Spinal cord (tissue), 10 donors: ENCODE results near the gene GREB1L. TPM values are rescaled to one million over a fixed set of nuclear protein-coding genes. Genes with fewer than 3 reads are reported as not detected.

Experiments
- DNase-seq, 6 donors: peaks; one replicate each; pipeline versions ENCODE4 v3.0.0 to v3.0.0-alpha.2; 2013 to 2015; ENCODE audit warnings: low spot score in 6 of 6, low read depth in 4 of 6
- H3K27ac ChIP-seq: one replicate; pipeline ENCODE4 v1.5.1; 2013; ENCODE audit warnings: low read depth, low read length, control low read depth
- H3K27me3 ChIP-seq: one replicate; pipeline ENCODE4 v1.6.1; 2013; ENCODE audit warnings: low read length; ENCODE audit not compliant: control insufficient read depth, insufficient read depth
- H3K36me3 ChIP-seq: one replicate; pipeline ENCODE4 v1.6.1; 2013; ENCODE audit warnings: low read length; ENCODE audit not compliant: control insufficient read depth, insufficient read depth
- H3K4me1 ChIP-seq: one replicate; pipeline ENCODE4 v1.6.1; 2013; ENCODE audit warnings: low read length; ENCODE audit not compliant: control insufficient read depth, insufficient read depth
- H3K4me3 ChIP-seq: one replicate; pipeline ENCODE4 v1.5.1; 2013; ENCODE audit warnings: low read depth, low read length, control low read depth
- H3K9me3 ChIP-seq: one replicate; pipeline ENCODE4 v1.6.1; 2013; ENCODE audit warnings: low read length; ENCODE audit not compliant: control insufficient read depth, insufficient read depth
- WGBS: methylation state at CpG from one replicate; pipeline ENCODE4 v1.1.5; 2013; ENCODE audit warnings: missing lambda C conversion rate; ENCODE audit not compliant: insufficient coverage; 5-methylcytosine and 5-hydroxymethylcytosine counted together
- polyA plus RNA-seq, 2 donors: library from polyadenylated mRNA; unstranded; fragments of 120-200 nt; gene quantifications; one replicate each; pipeline ENCODE4 v1.2.1, GENCODE V29; 2013; ENCODE audit not compliant: insufficient read length in 2 of 2
- total RNA-seq, 2 donors: library from RNA; depleted of rRNA in 1 of 2; stranded (reverse); fragments of 120-200 nt in 1 of 2; fragments of >200 nt in 1 of 2; gene quantifications; one replicate each; pipeline versions ENCODE4 v1.2.3 to v1.2.4, GENCODE V29; 2013 to 2014
- donor health status: healthy.

Gene GREB1L
- total and polyA plus RNA-seq, 4 donors: 4.6 to 13.8 (median 6.5) TPM

- no peak for DNase-seq
- H3K9me3 ChIP-seq: no peaks in the 10 kb centered on the region
- H3K4me1 ChIP-seq: peaks cover 4% of the 10 kb centered on the region
- no peak overlapping the region for H3K4me3 ChIP-seq
- H3K27me3 ChIP-seq: no peaks in the 10 kb centered on the region
- WGBS: 100% methylated on average over 3 of the region's 5 CpGs
- H3K27ac ChIP-seq: no peak overlapping the region
- H3K36me3 ChIP-seq: peaks cover under 1% of the 10 kb centered on the region
Observed at GRCh38 chr18:21456428-21457178, 214.6 kb downstream of the GREB1L start.

DNA sequence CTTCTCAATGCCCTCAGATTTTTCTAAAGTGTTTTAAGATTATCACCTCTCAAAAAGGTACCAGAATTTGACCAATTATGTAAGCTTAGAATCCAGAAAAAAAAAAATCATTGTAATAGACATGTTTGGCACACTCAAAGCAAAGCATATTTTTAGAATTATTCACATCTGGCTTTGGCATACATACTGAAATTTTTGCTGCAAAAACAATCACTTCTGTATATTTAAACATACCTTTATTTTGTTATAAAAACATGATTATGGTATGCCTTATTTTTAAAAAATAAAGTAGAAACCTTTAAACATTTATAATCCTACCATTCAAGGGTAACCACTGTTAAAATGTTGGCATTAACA is 215.1 kb downstream of the GREB1L start:
- Histone ChIP-seq H3K9me3 (no peaks in the 10 kb centered on the region), H3K36me3 (no peaks in the 10 kb centered on the region), H3K4me1 (peaks cover 4% of the 10 kb centered on the region), H3K27me3 (no peaks in the 10 kb centered on the region), H3K4me3 (no peak overlapping the region), H3K27ac (no peak overlapping the region)
- DNase-seq: no peak

DNA sequence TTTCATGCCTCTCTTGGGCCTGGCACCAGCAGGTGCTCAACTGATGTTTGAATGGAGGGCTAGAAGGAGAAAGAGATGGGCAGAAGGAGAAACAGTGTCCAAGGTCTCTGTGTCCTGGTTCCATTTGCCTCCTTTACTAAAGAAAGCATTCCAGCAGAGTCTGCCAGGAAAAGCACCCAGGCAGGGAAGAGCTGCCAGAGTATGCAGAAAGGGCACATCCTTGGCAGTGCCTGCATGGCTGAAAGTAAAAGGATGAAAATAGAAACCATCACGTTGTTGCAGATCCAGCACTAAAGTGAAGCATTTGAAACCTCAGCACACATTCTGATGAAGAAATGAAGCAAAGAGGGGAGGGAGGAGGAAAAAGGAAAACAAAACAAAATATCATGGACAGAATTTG is 216.3 kb downstream of the GREB1L start:
- H3K9me3 ChIP-seq: no peaks in the 10 kb centered on the region
- H3K4me1 ChIP-seq: peaks cover 4% of the 10 kb centered on the region
- no peaks in the 10 kb centered on the region for H3K27me3 ChIP-seq
- peak in 2 of 6 donors; percentile 19 to 73 for DNase-seq
- no peak overlapping the region for H3K4me3 ChIP-seq
- no CpG with 5 or more reads among the region's 1 CpG for WGBS
- H3K27ac ChIP-seq: no peak overlapping the region
- H3K36me3 ChIP-seq: no peaks in the 10 kb centered on the region

DNA sequence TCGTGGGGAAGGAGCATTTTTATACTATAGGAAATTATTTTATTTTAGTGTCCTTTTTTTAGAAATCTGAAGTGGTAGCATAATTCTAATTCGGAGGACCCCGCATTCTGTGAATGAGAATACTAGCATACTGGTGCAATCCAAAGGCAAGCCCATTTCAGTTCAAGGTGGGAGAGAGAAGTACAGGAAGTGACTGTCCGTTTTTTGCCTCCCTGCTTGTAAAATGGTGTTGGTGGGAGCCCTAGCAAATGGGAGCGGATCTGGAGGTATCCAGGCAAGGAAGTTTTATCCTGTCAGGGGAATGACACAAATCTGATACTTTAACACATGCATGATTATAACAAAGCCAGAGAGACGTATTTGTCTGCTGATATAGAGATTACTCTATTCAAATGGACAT is 216.8 kb downstream of the GREB1L start:
- H3K4me1 ChIP-seq: peaks cover 4% of the 10 kb centered on the region
- no peak overlapping the region for H3K4me3 ChIP-seq
- no peak overlapping the region for H3K27ac ChIP-seq
- H3K36me3 ChIP-seq: no peaks in the 10 kb centered on the region
- DNase-seq: no peak
- no peaks in the 10 kb centered on the region for H3K27me3 ChIP-seq
- H3K9me3 ChIP-seq: no peaks in the 10 kb centered on the region
- 74% methylated on average over 2 of the region's 6 CpGs for WGBS

DNA sequence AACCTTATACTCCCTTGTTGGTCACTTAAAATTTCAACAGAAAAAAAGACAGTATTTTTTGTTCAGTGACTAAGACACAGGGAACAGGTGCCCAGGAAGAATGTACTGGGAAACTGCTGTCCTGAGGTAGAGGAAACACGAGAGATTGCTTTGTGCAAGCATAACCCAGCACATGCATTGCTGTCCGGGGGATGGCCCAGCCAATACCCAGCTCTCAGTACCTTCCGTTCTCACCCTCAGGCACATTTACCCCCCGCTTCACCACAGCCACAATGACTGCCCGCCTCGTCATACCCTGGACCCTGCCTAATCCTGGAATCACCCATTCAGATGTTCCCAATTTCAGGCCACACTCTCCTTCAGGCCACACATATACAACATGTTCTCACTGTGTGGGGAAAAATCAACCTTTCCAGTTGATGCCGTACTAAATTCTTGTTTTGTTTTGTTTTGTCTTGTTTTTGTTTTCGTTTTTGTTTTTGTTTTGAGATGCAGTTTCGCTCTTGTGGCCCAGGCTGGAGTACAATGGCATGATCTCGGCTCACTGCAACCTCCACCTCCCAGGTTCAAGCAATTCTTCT is 217.8 kb downstream of the GREB1L start:
- WGBS: 94% methylated on average over 7 of the region's 10 CpGs
- no peak overlapping the region for H3K27ac ChIP-seq
- no peaks in the 10 kb centered on the region for H3K27me3 ChIP-seq
- H3K9me3 ChIP-seq: no peaks in the 10 kb centered on the region
- H3K4me3 ChIP-seq: no peak overlapping the region
- H3K4me1 ChIP-seq: peaks cover 4% of the 10 kb centered on the region
- no peaks in the 10 kb centered on the region for H3K36me3 ChIP-seq
- DNase-seq: no peak

DNA sequence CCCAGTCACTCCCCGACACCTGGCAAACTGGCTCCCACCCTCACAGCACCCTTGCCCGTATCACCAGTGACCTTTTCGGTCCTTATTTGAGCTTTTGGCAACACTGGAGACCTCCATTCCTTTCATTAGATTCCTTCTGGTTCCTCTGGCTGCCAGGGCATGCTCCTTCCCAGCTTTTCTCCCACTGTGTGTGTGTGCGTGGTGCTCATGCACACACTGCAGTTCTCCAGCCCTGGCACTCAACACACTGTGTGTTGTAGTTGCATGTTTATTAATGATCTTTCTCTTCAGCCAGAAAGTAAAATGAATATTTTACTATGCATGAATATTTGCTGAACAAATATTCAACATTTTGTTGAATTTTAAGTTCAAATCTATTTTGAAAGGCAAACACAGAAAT is 219.4 kb downstream of the GREB1L start:
- peak in 1 of 6 donors; percentile 16 for DNase-seq
- H3K4me3 ChIP-seq: no peak overlapping the region
- no peak overlapping the region for H3K27ac ChIP-seq
- peaks cover 4% of the 10 kb centered on the region for H3K4me1 ChIP-seq
- H3K36me3 ChIP-seq: no peaks in the 10 kb centered on the region
- 74% methylated on average over 3 of the region's 4 CpGs for WGBS
- no peaks in the 10 kb centered on the region for H3K9me3 ChIP-seq
- no peaks in the 10 kb centered on the region for H3K27me3 ChIP-seq

GRCh38 chr18:21463718-21464117 is 221.7 kb downstream of the GREB1L start:
- 94% methylated on average over 2 of the region's 3 CpGs for WGBS
- Histone ChIP-seq H3K4me1 (no peaks in the 10 kb centered on the region), H3K9me3 (no peaks in the 10 kb centered on the region), H3K36me3 (no peaks in the 10 kb centered on the region), H3K27me3 (no peaks in the 10 kb centered on the region), H3K4me3 (no peak overlapping the region), H3K27ac (no peak overlapping the region)
- no peak for DNase-seq

- no peak overlapping the region for H3K4me3 ChIP-seq
- no peak overlapping the region for H3K27ac ChIP-seq
- no peaks in the 10 kb centered on the region for H3K4me1 ChIP-seq
- WGBS: 79% methylated on average over 4 of the region's 4 CpGs
- no peaks in the 10 kb centered on the region for H3K27me3 ChIP-seq
- H3K36me3 ChIP-seq: no peaks in the 10 kb centered on the region
- no peak for DNase-seq
- no peaks in the 10 kb centered on the region for H3K9me3 ChIP-seq
Observed at GRCh38 chr18:21468514-21469164, 226.6 kb downstream of the GREB1L start.

DNA sequence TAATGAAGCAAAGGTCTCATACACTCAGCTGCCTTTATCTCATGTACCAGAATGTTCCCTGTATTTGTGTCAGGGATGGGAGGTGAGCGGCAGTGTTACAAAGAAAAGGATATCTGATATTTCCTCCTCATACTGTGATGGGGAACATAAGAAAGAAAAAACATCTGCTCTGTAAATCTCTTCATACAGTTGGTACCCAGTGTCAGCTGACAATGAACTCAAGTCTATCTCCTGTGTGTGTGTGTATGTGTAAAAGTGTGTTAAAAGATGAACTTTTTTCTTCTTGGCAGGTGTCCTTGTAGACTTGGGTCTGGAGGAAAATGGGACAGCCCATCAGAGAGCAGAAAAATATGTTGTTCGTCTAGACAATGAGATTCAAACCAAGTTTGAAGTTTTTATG is 230.7 kb downstream of the GREB1L start:
- WGBS: 89% methylated on average over 1 of the region's 2 CpGs
- DNase-seq: no peak
- no peaks in the 10 kb centered on the region for H3K9me3 ChIP-seq

DNA sequence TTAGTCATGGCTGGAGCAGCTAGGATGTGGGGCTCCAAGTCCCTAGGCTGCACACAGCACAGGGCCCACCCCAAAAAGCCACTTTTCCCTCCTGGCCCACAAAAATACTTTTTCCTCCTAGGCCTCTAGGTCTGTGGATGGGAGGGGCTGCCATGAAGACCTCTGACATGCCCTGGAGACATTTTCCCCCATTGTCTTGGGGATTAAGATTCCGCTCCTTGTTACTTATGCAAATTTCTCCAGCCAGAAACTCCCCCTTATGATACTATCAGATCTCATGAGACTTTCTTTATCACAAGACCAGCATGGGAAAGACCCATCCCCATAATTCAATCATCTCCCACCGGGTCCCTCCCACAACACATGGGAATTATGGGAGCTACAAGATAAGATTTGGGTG is 232.6 kb downstream of the GREB1L start:
- Histone ChIP-seq H3K4me1 (no peaks in the 10 kb centered on the region), H3K9me3 (no peaks in the 10 kb centered on the region), H3K36me3 (no peaks in the 10 kb centered on the region), H3K27ac (no peak overlapping the region), H3K27me3 (no peaks in the 10 kb centered on the region), H3K4me3 (no peak overlapping the region)
- WGBS: no CpG with 5 or more reads among the region's 2 CpGs
- DNase-seq: no peak

More for the DNA sequence above, 230.7 kb downstream of the GREB1L start:
- H3K36me3 ChIP-seq: no peaks in the 10 kb centered on the region
- no peak overlapping the region for H3K4me3 ChIP-seq
- H3K4me1 ChIP-seq: no peaks in the 10 kb centered on the region
- H3K27ac ChIP-seq: no peak overlapping the region
- no peaks in the 10 kb centered on the region for H3K27me3 ChIP-seq
